Activated T-helper 1 cell treated with anti-CD3 and anti-CD28 coated beads, Interleukin-2, amount 50 U/mL, for 16 hours (primary cell): Measurements from ENCODE around the gene PRDM12.
"Not testable (repeated sequence)": the region's sequence is repeated elsewhere in the genome, so short reads cannot be mapped to it uniquely, and the experiment has no call there.

Experiments
- DNase-seq, 2 donors: peaks; one replicate each; pipeline ENCODE4 v3.0.0-alpha.2; 2020; ENCODE audit warnings: low read depth in 1 of 2, low spot score in 1 of 2

The PRDM12 gene

DNA sequence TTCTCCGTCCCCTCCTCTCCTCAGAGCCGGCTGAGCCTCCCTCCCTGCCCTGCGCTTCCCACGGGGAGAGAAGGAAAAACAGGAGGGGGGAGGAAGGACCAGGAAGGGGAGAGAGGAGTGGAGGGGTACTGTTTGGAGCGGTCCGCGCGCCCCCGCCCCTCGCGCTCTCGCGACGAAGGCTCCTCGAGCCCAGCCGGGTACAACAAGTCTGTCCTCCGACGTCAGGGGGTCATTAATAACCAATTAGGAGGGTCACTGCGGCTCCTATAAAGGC is 480 bp upstream of the PRDM12 start:
- no peak for DNase-seq

DNA sequence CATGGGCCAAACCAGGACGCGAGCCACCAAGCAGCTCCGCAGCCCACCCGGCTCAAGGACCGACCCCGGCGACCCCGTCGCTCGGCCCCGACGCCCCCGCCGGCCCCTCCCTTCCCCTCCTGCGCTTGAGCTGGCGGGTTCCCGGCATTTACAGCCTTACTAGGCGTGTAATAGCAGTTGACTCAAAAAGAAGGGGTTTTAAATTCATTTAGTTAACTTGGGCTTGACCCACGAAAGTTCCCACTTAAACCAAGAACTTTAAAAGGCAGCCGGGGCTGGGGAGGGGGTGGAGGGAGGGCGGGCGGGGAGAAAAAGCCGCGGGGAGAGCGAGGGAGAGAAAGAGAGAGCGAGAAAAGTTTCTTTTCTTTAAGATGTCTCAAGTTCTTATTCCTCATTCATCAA is 636 bp downstream of the PRDM12 start:
- no peak for DNase-seq

DNA sequence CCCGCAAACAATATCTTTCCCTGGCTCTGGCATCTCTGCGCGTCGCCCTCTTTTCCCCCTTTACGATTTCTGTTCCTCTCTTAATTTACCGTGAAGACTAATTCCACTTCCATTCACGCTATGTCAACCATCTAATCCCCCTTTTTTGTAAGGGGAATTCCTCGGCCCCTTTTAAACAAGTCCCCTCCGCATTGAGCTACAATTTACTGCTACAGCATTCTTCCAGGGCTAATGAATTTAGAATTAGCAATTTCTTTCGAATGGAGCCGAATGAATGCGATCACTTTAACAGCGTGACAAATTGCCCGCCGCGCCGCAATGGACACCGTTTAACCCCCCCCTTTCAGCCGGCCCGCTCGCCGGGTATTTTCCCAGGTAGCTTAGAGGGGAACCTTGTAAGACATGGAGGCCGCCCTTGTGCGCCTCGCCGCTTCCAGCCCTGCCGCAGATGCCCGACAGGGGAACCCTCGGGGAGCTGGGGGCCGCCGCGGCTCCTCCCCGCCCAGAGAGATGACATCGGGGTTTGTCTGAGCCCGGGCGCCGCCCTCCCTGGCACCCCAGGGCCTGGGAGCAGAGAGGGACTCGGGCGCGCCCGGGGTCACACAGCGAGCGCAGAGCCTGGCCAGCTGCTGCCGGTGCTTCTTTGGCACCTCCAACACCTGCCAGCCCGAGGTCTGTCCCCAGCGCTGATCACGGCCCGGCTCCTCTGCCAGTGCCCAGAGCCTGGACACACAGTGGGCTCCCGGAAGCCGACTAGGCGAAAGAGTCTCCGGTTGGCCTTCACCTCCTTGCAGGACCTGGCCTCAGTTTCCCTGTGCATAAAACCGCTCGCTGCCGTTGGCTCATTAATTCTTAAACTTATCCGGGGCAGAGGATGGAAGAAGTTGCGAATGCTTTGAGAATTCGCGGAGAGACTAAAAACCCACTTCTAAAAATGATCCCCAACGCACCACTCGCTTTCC is 1.3 kb downstream of the PRDM12 start:
- no peak for DNase-seq

DNA sequence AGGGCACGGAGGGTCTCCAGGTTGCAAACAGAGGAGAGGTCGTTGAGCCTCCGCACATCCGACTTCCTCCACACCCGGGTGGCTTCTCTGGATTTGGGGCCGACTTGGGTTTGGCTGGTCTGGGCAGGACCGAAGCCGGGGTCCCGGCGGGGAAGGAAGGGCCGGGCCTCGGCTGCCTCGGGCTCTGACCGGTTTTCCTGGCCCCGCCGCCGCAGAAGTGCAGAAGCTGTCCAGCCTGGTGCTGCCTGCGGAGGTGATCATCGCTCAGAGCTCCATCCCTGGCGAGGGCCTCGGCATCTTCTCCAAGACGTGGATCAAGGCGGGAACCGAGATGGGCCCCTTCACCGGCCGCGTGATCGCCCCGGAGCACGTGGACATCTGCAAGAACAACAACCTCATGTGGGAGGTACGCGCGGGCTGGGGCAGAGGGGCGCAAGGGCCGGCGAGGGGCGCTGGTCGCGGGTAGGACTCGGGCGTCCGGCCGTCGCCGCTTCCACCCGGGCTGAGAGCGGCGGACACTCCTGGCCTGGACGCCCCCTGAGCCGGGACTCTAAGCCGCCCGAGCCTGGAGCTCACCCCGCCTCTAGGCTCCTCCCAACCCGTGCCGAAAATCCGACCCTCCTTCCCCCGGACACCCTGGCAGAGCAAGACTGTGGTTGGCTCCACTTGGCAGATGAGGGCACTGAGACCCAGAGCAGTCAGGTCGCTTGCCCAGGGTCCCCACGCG is 2.2 kb downstream of the PRDM12 start:
- no peak for DNase-seq

DNA sequence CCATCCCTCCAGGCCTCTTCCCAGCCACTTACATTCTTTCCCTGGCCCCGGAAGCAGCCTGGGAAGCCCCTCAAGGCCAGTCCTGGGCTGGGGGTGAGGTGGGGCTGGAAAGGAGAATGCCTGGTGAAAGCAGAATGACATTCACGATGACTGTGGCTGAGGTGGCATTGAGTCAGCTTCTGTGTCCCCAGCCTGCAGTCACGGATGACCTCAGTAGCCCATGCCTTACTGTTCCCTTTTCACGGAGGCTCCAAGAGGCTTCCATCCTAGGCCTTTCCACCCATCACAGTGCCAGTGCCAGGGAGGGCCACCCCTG is 2.7 kb downstream of the PRDM12 start:
- no peak for DNase-seq

DNA sequence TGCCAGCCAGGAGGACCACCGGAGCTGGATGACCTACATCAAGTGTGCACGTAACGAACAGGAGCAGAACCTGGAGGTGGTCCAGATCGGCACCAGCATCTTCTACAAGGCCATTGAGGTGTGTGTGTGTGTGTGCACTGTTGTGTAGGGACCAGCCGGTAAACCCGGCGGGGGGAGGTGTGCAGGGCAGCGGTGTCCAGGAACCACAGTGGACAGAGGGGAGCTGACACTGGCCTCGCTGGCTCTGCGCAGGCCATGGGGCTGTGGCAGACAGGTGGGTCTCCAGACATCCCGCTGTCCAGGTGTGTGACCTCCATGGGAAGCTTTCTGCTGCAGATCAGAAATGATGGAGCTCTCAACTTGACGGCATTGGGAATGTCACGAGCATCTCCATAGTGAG is 3.8 kb downstream of the PRDM12 start:
- DNase-seq, result no peak

DNA sequence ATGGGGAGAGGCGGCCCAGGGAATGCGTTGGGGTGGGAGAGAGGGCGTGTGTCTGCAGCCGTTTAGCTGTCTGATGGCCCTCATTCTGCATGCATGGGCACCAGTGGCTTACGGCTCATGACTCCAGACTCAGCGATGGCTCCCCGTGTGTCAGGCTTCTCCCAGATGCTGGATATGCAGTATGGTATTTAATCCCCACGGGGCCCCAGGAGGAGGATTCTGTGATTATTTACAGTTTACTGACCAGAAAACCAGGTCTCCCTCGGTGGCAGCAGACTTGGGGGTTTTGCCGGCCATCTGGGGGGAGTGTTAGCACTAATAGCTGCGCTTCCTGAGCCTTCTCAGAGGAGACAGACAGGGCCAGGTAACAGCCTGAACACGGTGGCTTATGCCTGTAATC is 4.3 kb downstream of the PRDM12 start:
- no peak for DNase-seq

DNA sequence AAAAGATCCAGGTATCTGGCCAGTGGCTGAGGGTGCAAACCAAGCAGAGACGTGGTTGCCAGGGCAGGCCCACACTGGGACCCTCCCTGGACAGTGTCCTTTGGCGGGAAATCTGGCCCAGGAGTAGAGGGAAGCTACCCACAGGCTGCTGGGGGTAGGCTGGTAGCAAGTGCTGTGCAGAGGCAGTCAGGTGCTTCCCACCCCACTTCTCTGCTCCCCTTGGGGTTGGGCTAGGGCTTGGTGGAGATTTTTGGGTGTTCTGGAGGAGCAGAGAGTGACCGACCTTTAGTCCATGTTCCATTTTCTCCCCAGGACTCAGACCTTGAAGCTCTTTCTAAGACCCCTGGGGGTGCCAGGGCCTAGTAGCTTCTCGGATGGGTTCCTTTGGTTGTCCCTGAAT is 5.6 kb downstream of the PRDM12 start:
- no peak for DNase-seq

DNA sequence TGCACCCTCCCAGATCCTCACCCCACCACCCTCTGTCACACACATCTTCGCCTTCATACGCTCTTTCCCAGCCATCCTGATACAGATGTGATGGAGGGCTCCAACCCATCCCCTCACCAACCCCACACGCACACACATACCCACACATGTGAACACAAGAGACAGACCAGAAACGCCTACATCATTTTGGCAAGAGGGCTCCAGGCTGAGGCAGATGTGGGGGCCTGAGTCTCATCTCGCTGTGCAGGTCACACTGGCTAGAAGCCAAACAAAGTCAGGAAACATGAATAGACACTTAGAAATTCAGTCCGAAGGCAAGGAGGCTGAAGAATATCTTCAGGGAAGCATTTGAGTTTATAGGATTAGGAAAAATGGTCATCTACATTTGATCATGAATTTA is 6.2 kb downstream of the PRDM12 start:
- DNase-seq, result no peak

DNA sequence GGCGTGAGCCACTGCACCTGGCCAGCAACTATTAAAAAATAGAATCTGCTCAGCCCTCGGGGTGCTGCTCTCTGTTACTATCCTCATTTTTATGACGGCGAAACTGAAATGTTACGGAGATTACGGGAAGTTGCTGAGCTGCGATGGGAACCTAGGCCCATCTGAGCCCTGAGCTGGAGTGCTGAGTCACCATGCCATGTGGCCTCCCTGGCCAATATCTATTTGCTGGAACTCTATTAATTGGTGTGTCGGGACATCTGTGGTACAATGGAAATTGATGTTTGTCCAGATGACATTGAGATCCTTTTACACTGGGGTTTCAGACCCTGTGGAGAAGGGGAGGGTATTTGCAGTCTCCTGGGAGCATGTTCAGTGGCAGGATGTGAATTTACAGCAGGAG is 8.1 kb downstream of the PRDM12 start:
- DNase-seq, result no peak

DNA sequence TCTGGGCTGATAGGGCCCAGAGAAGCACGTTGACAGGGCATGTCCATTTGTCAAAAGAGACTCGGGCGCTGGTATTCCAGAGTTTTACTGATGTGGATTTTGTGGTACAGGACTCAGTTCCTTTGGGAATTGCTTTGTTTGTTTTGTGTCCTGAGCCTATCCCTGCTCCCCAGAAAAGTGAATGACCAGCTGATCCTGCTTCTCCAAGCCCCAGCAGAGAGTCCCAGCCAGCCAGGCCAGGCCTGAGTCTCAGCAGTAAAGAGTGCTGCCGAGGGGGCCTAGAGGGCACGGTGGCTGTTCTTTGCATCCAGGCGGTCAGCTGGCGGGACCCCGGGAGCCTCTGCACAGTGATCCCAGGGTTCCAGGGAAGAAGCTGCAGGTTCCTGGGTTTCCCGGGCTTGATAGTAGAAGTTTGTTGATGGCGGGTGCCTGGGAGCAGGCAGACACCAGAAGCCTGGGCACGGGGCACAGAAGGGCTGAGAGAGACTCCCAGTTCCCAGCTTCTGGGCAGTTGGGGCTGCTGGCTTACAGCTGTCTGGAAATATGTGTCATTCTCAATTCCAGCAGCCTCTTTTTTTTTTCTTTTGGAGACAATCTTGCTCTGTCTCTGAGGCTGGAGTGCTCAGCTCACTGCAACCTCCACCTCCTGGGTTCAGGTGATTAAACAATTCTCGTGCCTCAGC is 8.7 kb downstream of the PRDM12 start:
- no peak for DNase-seq

DNA sequence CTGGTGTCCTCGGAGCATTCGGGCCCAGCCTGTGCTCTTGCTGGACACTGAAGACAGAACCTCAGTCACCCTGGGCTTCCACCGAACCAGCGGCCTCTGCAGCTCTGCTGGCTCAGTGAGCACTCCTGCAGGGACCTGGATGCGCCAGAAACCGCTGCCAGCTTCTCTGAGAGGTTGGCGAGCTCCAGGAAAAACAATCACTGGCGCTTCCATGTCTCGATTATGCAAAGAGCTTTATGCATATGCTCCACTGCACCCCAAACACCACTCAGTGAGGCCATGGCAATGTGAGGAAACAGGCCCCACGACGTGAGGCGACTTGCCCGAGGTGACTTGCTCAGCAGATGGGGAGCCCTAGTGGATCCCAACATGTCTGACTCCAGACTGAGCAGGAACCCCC is 11.0 kb downstream of the PRDM12 start:
- no peak for DNase-seq

DNA sequence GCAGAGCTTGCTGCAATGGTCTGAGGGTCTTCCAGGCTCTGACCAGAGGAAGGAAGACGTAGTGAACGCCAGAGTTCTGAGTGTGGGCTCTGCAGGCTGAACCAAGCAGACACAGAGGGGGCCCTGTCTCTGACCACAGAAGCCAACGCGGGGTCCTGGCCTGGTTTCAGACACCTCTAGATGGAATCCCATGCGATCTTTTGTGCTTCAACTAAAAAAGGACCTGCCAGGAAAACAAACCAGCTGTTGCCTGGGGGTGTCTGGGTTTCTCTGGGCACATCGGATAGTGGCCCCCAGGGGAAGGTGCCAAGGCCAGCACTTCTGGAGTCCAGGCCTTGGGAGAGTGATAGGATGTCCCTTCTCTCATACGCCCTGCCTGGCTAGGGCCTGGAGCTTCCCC is 12.9 kb downstream of the PRDM12 start:
- DNase-seq, result no peak

DNA sequence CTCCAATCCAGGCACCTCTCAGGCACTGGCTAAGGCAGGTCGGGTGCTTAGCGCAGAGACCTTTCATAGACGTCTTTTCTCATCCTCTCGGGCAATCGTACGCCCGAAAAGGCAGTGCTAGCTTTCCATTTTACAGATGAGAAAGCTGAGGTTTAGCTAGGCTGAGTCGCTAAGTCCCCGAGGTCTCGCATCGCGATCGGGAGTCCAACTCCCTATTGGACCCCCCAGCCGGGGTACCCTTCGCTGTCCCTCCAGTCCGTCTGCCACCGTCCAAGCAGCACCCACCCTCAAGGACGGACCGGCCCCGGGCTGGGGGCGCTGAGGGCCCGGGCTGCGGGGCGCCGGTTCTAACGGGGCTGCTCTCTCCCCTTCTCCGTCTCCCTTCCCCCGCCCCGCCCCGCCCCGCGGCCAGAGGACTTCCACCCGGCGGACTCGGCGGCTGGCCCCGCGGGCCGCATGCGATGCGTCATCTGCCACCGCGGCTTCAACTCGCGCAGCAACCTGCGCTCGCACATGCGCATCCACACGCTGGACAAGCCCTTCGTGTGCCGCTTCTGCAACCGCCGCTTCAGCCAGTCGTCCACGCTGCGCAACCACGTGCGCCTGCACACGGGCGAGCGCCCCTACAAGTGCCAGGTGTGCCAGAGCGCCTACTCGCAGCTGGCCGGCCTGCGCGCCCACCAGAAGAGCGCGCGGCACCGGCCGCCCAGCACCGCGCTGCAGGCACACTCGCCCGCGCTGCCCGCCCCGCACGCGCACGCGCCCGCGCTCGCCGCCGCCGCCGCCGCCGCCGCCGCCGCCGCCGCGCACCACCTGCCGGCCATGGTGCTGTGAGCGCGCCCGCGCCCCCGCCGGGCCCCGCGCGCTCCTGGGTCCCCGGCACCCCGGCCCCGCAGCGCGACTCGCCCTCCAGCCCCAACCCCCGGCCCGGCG is 16.7 kb downstream of the PRDM12 start:
- DNase-seq, result peak in 1 of 2 donors; percentile 48

DNA sequence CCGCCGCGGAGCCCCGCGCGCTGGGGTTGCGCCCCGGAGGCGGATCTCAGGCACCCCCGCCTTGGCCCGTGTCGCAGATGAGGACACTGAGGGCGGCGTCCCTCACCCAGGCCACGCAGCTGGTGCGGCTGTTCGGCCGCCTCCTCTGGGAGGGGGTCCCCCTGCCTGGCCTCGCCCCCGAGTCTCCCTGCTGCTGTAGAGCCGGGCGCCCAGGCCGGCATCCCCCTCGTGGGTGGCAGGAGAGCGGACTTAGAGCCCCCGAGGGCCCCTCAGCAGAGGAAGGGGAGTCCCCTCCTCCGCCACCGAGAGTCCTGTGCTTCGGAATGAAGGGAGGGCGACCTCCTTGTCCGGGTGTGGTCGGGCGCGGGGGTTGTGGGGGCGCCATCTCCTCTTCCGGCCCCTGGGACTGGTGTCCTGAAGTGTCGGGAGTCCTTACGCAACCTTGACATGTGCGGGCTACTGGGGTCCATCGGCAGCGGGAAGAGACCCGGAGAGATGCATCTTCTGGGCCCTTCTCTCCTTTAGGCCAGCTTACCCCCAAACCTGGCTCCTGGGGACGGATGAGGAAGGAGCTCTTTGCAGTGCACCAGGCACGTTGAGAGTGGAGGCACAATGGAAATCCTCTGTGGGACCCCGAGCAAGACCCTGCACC is 17.5 kb downstream of the PRDM12 start:
- no peak for DNase-seq

DNA sequence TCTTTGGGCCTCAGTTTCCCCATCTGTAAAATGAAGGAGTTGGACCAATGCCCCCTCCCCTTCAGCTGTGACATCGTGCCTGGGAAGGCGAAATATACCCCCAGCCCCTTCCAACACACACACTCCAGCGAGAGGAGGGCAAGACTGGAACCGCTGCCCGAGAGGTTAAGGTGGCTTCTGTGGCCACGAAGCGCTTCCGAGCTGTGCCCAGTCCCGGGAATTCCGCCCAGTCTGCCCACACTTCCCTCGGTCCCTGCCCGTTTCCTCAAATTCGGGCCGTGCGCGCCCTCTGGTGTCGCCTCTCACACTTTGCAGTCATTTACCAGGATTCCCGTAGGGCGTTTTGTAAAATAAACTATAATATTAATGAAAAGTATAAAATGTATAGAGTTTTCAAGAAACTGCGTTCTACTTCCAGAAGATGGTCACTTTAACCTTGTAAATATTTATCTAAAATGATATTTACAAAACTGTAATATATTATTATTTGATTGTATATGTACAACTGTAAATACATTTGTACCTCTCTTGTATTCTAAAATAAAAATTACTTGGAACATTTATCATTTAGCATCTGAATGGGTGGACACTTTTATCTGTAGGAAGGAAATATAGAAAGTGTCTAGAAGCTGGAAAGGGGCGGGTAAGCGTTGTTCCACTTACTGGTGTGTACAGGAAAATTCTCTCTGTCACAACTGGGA is 18.2 kb downstream of the PRDM12 start:
- peak; percentile 34 to 47 for DNase-seq

DNA sequence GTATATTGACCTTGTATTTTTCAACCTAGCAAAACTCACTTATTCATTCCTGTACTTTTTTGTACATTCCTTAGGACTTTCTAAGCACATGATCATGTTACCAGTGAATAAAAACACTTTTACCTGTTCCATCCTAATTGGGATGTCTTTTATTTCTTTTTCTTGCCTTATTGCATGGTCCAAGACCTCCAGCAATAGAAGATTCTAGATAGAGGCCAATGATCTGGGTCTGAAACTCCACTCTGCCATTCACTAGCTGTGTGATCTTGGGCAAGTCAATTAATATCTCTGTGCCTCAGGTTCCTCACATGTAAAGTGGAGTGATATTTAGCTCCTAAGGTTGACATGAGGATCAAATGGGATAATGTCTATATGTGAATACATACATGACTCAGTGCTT is 20.7 kb downstream of the PRDM12 start:
- no peak for DNase-seq

DNA sequence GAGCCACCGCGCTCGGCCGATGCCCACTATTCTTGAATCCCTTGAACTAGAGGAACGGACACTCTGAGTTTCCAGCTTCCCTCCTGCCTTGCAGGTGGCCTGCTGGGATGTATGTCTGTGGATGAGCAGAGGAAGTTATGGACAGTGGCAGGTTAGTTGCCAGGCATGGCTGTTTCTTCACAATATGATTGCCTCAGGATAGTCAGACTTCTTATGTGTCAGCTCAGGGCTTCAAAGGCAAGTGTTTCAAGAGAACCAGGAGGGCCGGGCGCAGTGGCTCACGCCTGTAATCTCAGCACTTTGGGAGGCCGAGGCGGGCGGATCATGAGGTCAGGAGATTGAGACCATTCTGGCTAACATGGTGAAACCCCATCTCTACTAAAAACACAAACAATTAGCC is 21.6 kb downstream of the PRDM12 start:
- not testable (repeated sequence) for DNase-seq

DNA sequence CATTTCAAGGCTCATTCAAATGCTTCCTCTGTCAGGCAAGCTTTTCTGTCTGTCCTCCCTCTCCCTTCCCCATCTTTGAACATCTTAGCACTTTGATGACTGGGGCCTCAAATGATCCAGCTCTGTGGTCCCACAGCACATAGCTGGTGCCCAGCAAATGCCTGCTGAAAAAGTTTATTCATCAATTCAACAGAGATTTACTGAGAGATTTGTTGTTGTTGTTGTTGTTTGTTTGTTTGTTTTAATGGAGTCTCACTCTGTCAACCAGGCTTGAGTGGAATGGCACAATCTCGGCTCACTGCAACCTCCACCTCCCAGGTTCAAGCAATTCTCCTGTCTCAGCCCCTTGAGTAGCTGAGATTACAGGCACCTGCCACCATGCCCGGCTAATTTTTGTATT is 23.2 kb downstream of the PRDM12 start:
- DNase-seq, result no peak

DNA sequence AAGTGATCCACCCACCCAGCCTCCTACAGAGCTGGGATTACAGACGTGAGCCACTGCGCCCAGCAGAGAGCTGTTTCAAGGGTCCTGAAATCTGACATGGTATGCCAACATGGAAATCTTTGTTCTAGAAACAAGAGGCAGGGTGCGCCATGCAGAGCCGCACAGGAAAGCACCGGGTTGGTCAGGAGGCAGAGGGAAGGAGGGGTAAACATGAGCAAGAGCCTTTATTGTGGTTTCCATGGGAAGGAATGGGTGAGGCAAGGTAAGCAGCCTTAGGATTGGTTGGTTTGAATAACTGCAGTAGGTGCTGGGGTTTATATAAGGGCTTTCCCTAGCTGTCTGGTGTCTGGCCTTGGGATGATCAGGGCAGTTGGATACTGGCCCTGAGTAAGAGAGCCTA is 23.7 kb downstream of the PRDM12 start:
- DNase-seq, result no peak
